Measurements from ENCODE around the gene LDLRAD2. TPM values are rescaled to one million over a fixed set of nuclear protein-coding genes. Genes with fewer than 3 reads are reported as not detected.

LDLRAD2 gene
- total RNA-seq, 1 experiment from 2014 or later = not detected

DNA sequence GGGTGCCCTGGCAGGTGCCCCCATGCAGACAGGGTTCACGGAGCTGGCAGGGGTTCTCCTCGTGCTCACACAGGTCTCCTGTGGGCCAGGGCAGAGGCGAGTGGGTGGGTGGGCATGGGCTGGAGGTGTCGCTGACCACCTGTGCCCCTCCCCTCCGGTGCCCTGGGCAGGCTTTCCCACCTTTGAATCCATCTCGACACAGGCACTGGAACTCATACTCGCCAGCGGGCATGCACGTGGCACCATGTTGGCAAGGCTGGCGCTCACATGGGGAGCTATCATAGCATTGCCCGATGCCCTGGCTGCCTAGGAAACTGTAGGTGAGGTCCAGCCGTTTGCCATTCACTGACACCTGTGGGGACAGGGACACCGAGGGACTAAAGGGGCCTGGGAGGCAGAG is 16.0 kb downstream of the LDLRAD2 start:
- H3K4me1 ChIP-seq (ENCODE audit: control insufficient read depth, insufficient read depth, low read length) = no peaks in the 10 kb centered on the region
- H3K9me3 ChIP-seq (ENCODE audit: control insufficient read depth, insufficient read depth, low read depth, low read length) = no peaks in the 10 kb centered on the region
- TF ChIP-seq, protein P1, sequence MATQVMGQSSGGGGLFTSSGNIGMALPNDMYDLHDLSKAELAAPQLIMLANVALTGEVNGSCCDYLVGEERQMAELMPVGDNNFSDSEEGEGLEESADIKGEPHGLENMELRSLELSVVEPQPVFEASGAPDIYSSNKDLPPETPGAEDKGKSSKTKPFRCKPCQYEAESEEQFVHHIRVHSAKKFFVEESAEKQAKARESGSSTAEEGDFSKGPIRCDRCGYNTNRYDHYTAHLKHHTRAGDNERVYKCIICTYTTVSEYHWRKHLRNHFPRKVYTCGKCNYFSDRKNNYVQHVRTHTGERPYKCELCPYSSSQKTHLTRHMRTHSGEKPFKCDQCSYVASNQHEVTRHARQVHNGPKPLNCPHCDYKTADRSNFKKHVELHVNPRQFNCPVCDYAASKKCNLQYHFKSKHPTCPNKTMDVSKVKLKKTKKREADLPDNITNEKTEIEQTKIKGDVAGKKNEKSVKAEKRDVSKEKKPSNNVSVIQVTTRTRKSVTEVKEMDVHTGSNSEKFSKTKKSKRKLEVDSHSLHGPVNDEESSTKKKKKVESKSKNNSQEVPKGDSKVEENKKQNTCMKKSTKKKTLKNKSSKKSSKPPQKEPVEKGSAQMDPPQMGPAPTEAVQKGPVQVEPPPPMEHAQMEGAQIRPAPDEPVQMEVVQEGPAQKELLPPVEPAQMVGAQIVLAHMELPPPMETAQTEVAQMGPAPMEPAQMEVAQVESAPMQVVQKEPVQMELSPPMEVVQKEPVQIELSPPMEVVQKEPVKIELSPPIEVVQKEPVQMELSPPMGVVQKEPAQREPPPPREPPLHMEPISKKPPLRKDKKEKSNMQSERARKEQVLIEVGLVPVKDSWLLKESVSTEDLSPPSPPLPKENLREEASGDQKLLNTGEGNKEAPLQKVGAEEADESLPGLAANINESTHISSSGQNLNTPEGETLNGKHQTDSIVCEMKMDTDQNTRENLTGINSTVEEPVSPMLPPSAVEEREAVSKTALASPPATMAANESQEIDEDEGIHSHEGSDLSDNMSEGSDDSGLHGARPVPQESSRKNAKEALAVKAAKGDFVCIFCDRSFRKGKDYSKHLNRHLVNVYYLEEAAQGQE (IDR thresholded peaks at IDR 0.05; ENCODE audit: insufficient read depth in 1 of 2, low read depth in 2 of 2, low read length in 1 of 2) = no peak
- TF ChIP-seq, protein P2, sequence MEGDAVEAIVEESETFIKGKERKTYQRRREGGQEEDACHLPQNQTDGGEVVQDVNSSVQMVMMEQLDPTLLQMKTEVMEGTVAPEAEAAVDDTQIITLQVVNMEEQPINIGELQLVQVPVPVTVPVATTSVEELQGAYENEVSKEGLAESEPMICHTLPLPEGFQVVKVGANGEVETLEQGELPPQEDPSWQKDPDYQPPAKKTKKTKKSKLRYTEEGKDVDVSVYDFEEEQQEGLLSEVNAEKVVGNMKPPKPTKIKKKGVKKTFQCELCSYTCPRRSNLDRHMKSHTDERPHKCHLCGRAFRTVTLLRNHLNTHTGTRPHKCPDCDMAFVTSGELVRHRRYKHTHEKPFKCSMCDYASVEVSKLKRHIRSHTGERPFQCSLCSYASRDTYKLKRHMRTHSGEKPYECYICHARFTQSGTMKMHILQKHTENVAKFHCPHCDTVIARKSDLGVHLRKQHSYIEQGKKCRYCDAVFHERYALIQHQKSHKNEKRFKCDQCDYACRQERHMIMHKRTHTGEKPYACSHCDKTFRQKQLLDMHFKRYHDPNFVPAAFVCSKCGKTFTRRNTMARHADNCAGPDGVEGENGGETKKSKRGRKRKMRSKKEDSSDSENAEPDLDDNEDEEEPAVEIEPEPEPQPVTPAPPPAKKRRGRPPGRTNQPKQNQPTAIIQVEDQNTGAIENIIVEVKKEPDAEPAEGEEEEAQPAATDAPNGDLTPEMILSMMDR (IDR thresholded peaks at IDR 0.05) = no peak
- TF ChIP-seq TCF7L2 (IDR thresholded peaks at IDR 0.05; ENCODE audit: low read depth, low read length) = no peak
- ChIA-PET POLR2A (no interaction called here), CTCF (no interaction called here)
- H3K27me3 ChIP-seq (ENCODE audit: control insufficient read depth, insufficient read depth, low read length) = no peaks in the 10 kb centered on the region
- H3K4me3 ChIP-seq (ENCODE audit: low read depth in 2 of 2, low read length in 2 of 2) = no peak overlapping the region
- DNase-seq (ENCODE audit: low read depth, low spot score) = no peak
- peaks cover 10% of the 10 kb centered on the region for H3K36me3 ChIP-seq (ENCODE audit: control insufficient read depth, insufficient read depth, low read length)
- BruUV-seq (replicated peaks) = no TSS peak
- in situ Hi-C loops (cut with HindIII; ENCODE audit: low pct_unique_long_range_greater_than_20kb, low sequenced_read_pairs) (no loop called here), intact Hi-C loops (cut with micrococcal nuclease; ENCODE audit: unreplicated experiment) (no loop called here)
- no peak overlapping the region for H3K27ac ChIP-seq (ENCODE audit: low read length)
- no peak for ATAC-seq

DNA sequence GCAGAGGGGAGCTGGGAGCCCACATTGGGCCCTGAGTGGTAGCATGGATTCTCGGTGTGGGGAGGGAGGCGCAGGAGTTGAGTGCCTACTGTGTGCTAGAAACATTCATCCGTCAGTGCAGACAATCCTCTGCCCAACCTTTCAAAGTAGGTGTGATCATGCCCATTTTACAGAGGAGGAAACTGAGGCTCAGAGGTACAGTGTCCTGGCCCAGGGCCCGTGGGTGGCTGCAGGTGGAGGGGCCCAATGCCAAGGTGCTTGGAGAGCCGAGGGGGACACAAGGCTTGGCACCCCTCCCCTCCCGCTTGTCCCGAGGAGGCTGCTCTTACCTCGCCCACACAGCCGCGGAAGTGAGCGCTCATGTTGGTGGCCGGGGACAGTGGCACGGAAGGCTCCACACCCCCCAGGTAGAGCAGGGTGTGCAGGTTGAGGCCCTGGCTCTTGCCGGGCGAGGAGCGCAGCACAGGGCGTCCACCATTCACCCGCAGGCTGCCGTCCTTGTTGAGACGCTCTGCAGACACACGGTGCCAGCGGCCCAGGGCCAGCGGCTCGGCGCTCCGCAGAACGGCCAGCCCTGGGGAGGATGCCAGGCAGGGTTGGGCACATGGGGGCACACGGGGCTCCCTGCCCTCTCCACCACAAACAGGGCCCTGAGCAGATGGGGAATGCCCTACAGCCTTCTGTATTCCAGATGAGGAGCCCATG is 16.6 kb downstream of the LDLRAD2 start:
- ATAC-seq = no peak
- DNase-seq (ENCODE audit: low read depth, low spot score) = no peak
- Histone ChIP-seq H3K9me3 (ENCODE audit: control insufficient read depth, insufficient read depth, low read depth, low read length) (no peaks in the 10 kb centered on the region), H3K4me1 (ENCODE audit: control insufficient read depth, insufficient read depth, low read length) (no peaks in the 10 kb centered on the region), H3K4me3 (ENCODE audit: low read depth in 2 of 2, low read length in 2 of 2) (no peak overlapping the region), H3K27ac (ENCODE audit: low read length) (no peak overlapping the region), H3K27me3 (ENCODE audit: control insufficient read depth, insufficient read depth, low read length) (no peaks in the 10 kb centered on the region), H3K36me3 (ENCODE audit: control insufficient read depth, insufficient read depth, low read length) (peaks cover 10% of the 10 kb centered on the region)
- ChIA-PET POLR2A (no interaction called here), CTCF (no interaction called here)
- intact Hi-C loops (cut with micrococcal nuclease; ENCODE audit: unreplicated experiment) = no loop called here
- no TSS peak for BruUV-seq (replicated peaks)
- in situ Hi-C loops (cut with HindIII; ENCODE audit: low pct_unique_long_range_greater_than_20kb, low sequenced_read_pairs) = no loop called here
- TF ChIP-seq TCF7L2 (IDR thresholded peaks at IDR 0.05; ENCODE audit: low read depth, low read length) (no peak), POLR2AphosphoS5 (IDR thresholded peaks at IDR 0.05; ENCODE audit: low read depth, low read length) (no peak), SIN3A (IDR thresholded peaks at IDR 0.05; ENCODE audit: borderline replicate concordance, insufficient read depth, low read depth, low read length) (no peak)
- TF ChIP-seq, protein P1 (IDR thresholded peaks at IDR 0.05; ENCODE audit: insufficient read depth in 1 of 2, low read depth in 2 of 2, low read length in 1 of 2) = no peak
- TF ChIP-seq, protein P2 (IDR thresholded peaks at IDR 0.05) = no peak

All from Panc1 (cell line).